Fibroblast of skin of right quadriceps (primary cell): ENCODE measurements around the gene RAD51B.
A peak's percentile ranks its signal among the peaks of the same experiment; 100 is the strongest.

Experiments
- DNase-seq: peaks from one replicate; pipeline ENCODE4 v3.0.0-alpha.2; 2013

The RAD51B gene

GRCh38 chr14:68672609-68673285, 853.2 kb downstream of the RAD51B start:
- no peak for DNase-seq

GRCh38 chr14:68673464-68673863, 853.9 kb downstream of the RAD51B start:
- no peak for DNase-seq

GRCh38 chr14:68674538-68675232, 855.1 kb downstream of the RAD51B start:
- DNase-seq: no peak

- no peak for DNase-seq
These were observed 855.6 kb downstream of the RAD51B start for GRCh38 chr14:68675233-68675577.

GRCh38 chr14:68676511-68676943, 856.9 kb downstream of the RAD51B start:
- DNase-seq: no peak

- DNase-seq: no peak
These were observed 857.9 kb downstream of the RAD51B start for GRCh38 chr14:68677476-68677875.

- no peak for DNase-seq
These were observed 858.3 kb downstream of the RAD51B start for GRCh38 chr14:68677901-68678300.

- no peak for DNase-seq
These were observed 858.9 kb downstream of the RAD51B start for GRCh38 chr14:68678471-68678870.

- no peak for DNase-seq
These were observed 859.7 kb downstream of the RAD51B start for GRCh38 chr14:68679301-68679700.

- DNase-seq: no peak
These were observed 860.3 kb downstream of the RAD51B start for GRCh38 chr14:68679746-68680467.

GRCh38 chr14:68680541-68681051, 861.0 kb downstream of the RAD51B start:
- no peak for DNase-seq

- DNase-seq: no peak
These were observed 861.9 kb downstream of the RAD51B start for GRCh38 chr14:68681256-68682011.

GRCh38 chr14:68682166-68683103, 862.9 kb downstream of the RAD51B start:
- DNase-seq: peak; percentile 99

- DNase-seq: peak; percentile 71
These were observed 863.7 kb downstream of the RAD51B start for GRCh38 chr14:68683326-68683725.

GRCh38 chr14:68684466-68685418, 865.2 kb downstream of the RAD51B start:
- DNase-seq: no peak

GRCh38 chr14:68685419-68686204, 866.0 kb downstream of the RAD51B start:
- peak; percentile 69 for DNase-seq

- no peak for DNase-seq
These were observed 866.6 kb downstream of the RAD51B start for GRCh38 chr14:68686205-68686465.

- DNase-seq: no peak
These were observed 867.1 kb downstream of the RAD51B start for GRCh38 chr14:68686724-68687123.

GRCh38 chr14:68687746-68688145, 868.2 kb downstream of the RAD51B start:
- peak; percentile 96 for DNase-seq

GRCh38 chr14:68688872-68689371, 869.3 kb downstream of the RAD51B start:
- DNase-seq: peak; percentile 93
